Measurements from ENCODE around the gene GSN. TPM values are rescaled to one million over a fixed set of nuclear protein-coding genes. Genes with fewer than 3 reads are reported as not detected.

Gene GSN
- total RNA-seq, 4 donors from 2014 or later, result 487 to 785 (median 662) TPM

GRCh38 chr9:121298689-121299466 lies 30.9 kb downstream of the GSN start:
- TF ChIP-seq CTCF (IDR thresholded peaks at IDR 0.05 in 4 of 5, conservative IDR thresholded peaks at IDR 0.05 in 1 of 5) (no peak), POLR2A (IDR thresholded peaks at IDR 0.05) (no peak)
- peaks cover 0 to 20% of the 10 kb centered on the region in 2 donors for H3K36me3 ChIP-seq
- H3K27ac ChIP-seq, result peak overlapping the region; percentile 89 to 95 (median 91)
- intact Hi-C loops (cut with DNase I; ENCODE audit: low total_unique reads) (loop anchor here (2.0 to 5.0 kb wide), 2 partner anchors 14 to 87 kb away; no protein-coding TSS in a partner anchor), in situ Hi-C loops (cut with MboI; ENCODE audit: low sequenced_read_pairs in 4 of 4) (no loop called here)
- peak overlapping the region; percentile 56 to 58 (median 56) for H3K4me3 ChIP-seq
- no peaks in the 10 kb centered on the region for H3K27me3 ChIP-seq
- peak; percentile 14 to 18 for ATAC-seq
- peak in 1 of 2 donors; percentile 68 for DNase-seq
- peaks cover 54 to 60% of the 10 kb centered on the region in 2 donors for H3K4me1 ChIP-seq
- no peaks in the 10 kb centered on the region for H3K9me3 ChIP-seq

DNA sequence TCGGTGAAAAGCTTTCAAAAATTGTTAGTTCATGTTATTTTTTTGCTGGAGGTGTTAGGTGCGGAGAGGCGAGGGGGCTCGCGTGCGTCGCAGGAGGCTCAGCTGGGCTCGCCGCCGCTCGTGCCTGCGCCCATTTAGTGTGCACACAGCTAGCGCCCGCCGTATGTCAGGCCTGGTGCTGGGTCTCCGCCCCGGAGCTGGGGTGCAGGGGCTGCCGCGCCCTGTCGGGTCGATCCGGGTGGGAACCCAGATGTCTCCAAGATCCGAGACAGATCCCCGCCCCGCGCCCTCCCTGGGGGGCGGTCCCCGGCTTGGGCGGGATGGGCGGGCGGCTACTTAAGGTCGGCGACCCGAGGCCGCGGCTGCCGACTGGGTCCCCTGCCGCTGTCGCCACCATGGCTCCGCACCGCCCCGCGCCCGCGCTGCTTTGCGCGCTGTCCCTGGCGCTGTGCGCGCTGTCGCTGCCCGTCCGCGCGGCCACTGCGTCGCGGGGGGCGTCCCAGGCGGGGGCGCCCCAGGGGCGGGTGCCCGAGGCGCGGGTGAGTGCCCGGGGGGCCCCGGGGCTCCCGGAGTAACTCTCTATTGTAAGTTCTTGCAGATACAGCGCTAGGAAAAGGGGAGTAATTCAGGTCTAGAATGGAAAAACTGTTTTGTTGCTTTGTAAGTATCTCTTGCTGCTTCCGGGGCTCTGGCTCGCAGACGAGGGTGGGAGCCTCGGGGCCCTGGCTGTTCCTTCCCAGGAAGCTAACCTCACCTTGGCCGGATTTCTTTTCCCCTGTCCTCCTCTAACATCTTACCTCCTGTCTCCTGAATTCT lies 31.7 kb downstream of the GSN start:
- in situ Hi-C loops (cut with MboI; ENCODE audit: low sequenced_read_pairs in 4 of 4) (loop anchor here in 1 of 4 donors (25.0 kb wide), 1 partner anchor 87 kb away; the partner anchor contains the start of gene RAB14), intact Hi-C loops (cut with DNase I; ENCODE audit: low total_unique reads) (loop anchor here (2.0 to 5.0 kb wide), 2 partner anchors 15 to 87 kb away; no protein-coding TSS in a partner anchor)
- H3K27me3 ChIP-seq, result no peaks in the 10 kb centered on the region
- TF ChIP-seq CTCF (IDR thresholded peaks at IDR 0.05 in 4 of 5, conservative IDR thresholded peaks at IDR 0.05 in 1 of 5), result peak in 1 of 5 experiments; percentile 8
- TF ChIP-seq POLR2A (IDR thresholded peaks at IDR 0.05), result peak; percentile 51 to 82
- H3K36me3 ChIP-seq, result peaks cover 0 to 27% of the 10 kb centered on the region in 2 donors
- H3K4me1 ChIP-seq, result peaks cover 54 to 58% of the 10 kb centered on the region in 2 donors
- peak overlapping the region; percentile 89 to 95 (median 91) for H3K27ac ChIP-seq
- DNase-seq, result peak; percentile 60 to 75
- no peaks in the 10 kb centered on the region for H3K9me3 ChIP-seq
- H3K4me3 ChIP-seq, result peak overlapping the region; percentile 56 to 58 (median 56)
- peak; percentile 4 to 16 for ATAC-seq

- TF ChIP-seq POLR2A (IDR thresholded peaks at IDR 0.05) (no peak), CTCF (IDR thresholded peaks at IDR 0.05 in 4 of 5, conservative IDR thresholded peaks at IDR 0.05 in 1 of 5) (no peak)
- intact Hi-C loops (cut with DNase I; ENCODE audit: low total_unique reads), result no loop called here
- ATAC-seq (no peak), DNase-seq (no peak)
- H3K27ac ChIP-seq, result peak overlapping the region; percentile 69 to 95 (median 90)
- in situ Hi-C loops (cut with MboI; ENCODE audit: low sequenced_read_pairs in 4 of 4), result loop anchor here in 1 of 4 donors (25.0 kb wide), 1 partner anchor 88 kb away; the partner anchor contains the start of gene RAB14
- peak overlapping the region; percentile 56 to 58 (median 56) for H3K4me3 ChIP-seq
- no peaks in the 10 kb centered on the region for H3K9me3 ChIP-seq
- peaks cover 0 to 36% of the 10 kb centered on the region in 2 donors for H3K36me3 ChIP-seq
- H3K27me3 ChIP-seq, result no peaks in the 10 kb centered on the region
- peaks cover 48 to 55% of the 10 kb centered on the region in 2 donors for H3K4me1 ChIP-seq
Measured at GRCh38 chr9:121300283-121301119, 32.5 kb downstream of the GSN start.

- Histone ChIP-seq H3K27me3 (no peaks in the 10 kb centered on the region), H3K9me3 (no peaks in the 10 kb centered on the region), H3K4me3 (peak overlapping the region; percentile 56 to 58 (median 56)), H3K36me3 (peaks cover 0 to 49% of the 10 kb centered on the region in 2 donors), H3K27ac (peak overlapping the region; percentile 69 to 95 (median 90)), H3K4me1 (peaks cover 35 to 48% of the 10 kb centered on the region in 2 donors)
- in situ Hi-C loops (cut with MboI; ENCODE audit: low sequenced_read_pairs in 4 of 4) (loop anchor here in 1 of 4 donors (25.0 kb wide), 1 partner anchor 90 kb away; the partner anchor contains the start of gene RAB14), intact Hi-C loops (cut with DNase I; ENCODE audit: low total_unique reads) (no loop called here)
- no peak for ATAC-seq
- TF ChIP-seq POLR2A (IDR thresholded peaks at IDR 0.05), result no peak
- TF ChIP-seq CTCF (IDR thresholded peaks at IDR 0.05 in 4 of 5, conservative IDR thresholded peaks at IDR 0.05 in 1 of 5), result no peak
- no peak for DNase-seq
Measured at GRCh38 chr9:121301881-121302286, 33.9 kb downstream of the GSN start.
